Measurements from ENCODE around the gene MLLT6.
A peak's percentile ranks its signal among the peaks of the same experiment; 100 is the strongest.

MLLT6 gene

DNA sequence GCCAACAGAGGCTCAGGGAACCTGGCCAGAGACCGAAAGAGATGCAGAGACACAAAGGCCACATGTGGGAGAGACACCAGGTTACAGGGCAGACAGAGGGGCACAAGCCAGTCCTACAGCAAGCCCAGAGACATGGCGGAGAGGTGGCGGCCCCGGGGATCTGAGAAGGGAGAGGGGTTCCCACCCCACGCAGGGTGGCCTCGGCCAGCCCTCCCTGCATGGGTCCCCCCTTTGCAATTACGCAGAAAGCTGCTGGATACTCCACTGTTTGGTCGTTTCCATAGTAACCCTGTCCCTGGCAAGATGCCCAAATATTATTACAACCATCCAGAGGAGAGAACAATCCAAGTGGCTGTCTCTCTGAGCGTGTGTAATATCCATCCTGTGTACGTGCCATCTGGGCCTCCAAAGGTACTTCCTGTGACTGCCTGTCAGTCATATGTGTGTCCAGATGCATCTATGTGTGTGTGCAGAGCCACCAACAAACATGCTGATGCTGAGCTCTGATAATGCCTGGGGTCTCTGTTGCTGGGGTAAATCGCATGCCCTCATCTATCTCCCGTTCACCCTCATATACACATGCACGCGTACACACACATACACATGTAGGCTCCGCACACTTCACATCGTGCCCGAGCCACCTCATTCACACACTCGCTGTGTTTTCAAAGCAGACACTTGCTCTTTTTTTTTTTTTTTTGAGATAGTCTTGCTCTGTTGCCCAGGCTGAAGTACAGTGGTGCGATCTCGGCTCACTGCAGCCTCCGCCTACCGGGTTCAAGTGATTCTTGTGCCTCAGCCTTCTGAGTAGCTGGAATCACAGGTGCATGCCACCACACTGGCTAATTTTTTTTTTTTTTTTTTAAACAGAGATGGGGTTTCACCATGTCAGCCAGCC lies 37.6 kb downstream of the MLLT6 start:
- peak; percentile 69 for DNase-seq (ENCODE audit: low spot score)

DNA sequence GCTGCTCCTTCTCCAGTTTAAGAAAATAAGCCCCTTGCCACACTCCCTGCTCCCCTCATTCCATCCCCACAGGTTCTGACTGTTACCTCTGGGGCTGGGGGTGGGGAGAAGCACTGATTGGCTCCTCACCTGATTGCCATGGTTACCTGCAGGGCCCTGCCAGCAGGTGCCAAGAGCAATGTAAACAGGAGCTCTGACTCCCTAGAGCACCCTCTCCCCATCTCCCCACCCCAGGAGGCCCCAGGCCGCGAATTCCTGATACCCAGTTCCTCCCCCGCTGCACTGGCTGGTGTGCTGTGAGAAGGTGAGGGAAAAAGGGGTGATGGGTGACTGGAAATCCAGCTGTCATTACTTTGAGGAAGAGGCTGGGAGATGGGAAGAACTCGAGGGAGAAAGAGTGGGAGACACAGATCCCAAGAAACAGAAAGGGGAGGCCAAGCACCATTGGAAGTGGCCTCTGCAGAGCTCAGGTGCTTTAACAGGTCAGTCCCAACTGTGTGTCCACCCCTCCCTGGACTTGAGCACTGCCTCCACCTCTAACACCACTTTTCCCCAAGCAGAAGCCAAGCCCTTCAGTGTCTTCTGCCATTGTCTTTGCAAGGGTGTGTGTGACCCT lies 38.6 kb downstream of the MLLT6 start:
- no peak for DNase-seq (ENCODE audit: low spot score)

DNA sequence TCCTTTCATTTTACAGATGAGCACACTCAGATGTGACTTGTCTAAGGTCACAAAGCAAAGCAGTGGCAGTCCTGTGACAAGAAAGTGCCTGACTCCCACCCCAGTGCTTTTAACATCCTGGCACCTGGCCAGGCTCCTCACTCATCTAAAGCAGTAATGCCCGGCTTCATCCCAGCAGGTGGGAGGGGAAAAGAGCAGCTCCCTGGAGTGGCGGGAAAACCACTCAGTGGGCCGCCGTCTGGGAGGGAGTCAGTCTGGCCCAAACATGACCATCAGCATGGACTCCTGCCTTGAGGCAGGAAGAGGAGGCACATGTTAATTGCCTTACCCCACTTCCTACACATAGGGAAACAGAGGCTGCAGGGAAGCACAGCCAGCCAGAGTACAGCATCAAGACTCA lies 40.5 kb downstream of the MLLT6 start:
- DNase-seq (ENCODE audit: low spot score) = no peak

DNA sequence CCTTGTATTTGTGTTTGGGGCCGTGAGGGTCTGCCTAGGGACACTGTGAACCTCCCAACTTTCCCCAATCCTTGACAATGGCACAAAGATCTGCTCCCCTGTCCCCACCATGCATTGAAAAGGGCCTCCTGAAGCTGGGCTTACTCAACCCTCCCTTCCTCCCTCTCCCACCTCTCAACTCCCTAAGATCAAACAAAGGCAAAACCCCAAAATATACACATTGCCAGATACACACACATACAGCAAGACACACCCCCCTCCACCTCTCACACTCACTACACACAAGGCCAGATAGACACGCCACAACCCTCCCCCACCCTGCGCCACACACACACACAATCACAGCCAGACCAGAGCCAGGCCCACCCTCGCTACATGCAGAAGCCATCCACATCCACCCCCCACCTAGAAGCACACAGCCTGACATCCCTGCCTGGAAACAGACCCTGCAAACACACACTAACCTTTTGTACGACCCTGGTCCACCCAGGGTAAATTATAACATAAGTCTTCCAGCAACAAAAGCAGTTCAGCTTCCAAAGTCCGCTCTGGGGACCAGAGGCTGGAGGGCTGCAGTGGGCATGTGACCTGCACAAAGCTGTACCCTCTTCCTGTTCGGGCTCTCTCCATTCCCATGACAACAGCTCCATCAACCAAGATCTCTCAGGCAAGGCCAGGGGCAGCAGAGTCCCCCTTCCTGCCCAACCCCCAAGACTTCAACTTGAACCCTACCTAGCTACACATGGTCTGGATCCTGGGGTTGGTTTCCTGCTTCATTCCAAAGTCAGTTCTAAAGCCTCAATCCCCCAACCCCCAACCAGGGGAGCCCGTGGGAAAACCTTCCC lies 41.2 kb downstream of the MLLT6 start:
- no peak for DNase-seq (ENCODE audit: low spot score)

DNA sequence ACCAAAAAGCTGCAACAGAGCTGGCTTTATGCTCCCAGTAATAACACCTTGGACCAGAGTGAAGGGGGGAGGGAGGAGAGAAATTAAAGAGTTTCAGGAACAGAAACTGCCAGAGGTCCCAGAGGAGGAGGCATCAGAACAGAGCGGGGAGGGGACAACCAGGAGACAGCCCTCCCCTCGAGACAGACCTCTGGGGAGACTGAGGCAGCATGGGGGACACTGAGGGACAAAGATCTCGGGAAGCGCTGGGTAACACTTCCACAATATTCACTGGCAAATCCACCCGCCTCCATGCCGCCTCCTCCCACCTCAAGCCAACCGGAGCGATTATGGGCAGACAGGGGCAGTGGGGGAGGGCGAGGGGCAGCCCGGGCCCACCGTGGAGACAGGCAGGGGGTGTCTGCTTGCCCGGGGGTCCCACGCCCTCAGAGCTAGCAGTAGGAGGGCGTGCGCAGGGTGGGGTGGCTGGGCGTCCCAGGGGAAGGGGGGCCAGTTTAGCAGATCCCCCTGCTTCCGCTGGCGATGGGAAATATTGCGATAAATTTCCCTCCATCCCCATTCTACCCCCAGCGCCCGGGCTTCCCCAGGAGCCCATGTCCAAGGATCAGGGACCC lies 41.9 kb downstream of the MLLT6 start:
- DNase-seq (ENCODE audit: low spot score) = no peak

DNA sequence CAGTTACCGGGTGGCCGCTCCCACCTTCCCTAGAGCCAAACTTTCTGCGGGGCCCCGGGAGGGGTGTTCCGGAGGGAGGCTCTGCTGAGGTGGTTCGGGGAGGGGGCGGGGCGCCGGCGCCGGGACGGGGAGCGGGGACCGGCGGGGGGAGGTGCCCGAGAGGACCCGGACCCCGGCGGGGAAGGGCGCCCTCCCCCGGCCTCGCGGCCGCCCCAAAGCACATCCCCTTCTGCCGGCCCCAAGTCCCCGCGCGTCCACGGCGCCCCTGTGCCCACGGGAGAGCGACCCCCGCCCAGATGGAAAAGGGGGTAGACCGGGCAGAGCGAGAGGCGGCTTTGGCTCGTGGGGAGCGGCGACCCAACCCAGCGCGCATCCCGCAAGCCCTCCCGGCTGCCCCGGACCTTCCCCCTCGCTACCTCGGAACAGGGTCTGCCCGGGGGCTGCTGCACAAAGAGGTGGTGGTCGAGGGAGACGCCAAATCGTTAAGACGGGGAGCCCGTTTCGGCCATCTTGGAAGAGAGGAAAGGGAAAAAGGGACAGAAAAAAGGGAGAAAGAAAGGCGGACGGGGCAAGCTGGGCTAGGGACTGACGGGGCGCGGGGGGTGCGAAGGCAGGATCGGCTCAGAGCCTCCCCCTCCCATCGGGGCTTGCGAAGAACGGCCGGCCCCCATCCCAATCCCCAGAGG lies 42.5 kb downstream of the MLLT6 start:
- DNase-seq (ENCODE audit: low spot score) = no peak

DNA sequence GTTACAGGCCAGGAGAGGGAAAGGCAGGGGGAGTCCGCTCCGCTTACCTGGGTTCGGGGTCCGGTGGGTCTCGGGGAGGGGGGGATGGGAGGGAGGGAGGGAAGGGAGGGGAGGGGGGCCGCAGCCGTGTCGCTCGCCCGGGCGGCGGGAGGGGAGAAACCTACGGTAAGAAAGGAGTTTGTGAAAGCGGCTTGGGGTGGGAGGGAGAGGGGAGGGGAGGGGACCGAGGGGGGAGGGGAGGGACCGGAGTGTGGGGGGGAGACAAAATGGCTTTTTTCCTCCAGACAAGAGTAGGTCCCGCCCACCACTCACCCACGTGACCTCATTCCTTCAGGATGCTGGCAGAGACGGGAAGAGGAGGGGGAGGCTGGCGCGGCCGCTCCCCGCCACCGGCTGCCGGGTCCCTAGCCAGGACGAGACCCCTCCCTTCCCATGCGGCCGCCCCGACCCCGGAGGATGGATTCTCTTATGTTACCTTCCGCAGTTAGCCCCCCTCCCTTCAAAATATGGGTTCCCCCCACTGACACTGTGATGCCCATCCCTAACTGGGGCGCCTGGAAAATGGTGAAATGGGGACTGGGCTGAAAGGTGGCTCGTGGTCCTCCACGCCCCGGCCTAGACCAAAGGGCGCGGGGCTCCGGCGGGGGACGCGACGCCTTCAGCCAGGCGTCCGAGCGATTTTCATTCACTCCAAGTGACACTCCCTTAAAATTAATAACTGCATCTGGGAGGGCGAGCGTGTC lies 43.2 kb downstream of the MLLT6 start, which contains the start of gene PCGF2:
Gene PCGF2 (minus strand): TSS at position 188 of the 743 bp plus-strand sequence. CDS start 7,934 bp downstream, outside the sequence.
- DNase-seq (ENCODE audit: low spot score) = peak; percentile 80

DNA sequence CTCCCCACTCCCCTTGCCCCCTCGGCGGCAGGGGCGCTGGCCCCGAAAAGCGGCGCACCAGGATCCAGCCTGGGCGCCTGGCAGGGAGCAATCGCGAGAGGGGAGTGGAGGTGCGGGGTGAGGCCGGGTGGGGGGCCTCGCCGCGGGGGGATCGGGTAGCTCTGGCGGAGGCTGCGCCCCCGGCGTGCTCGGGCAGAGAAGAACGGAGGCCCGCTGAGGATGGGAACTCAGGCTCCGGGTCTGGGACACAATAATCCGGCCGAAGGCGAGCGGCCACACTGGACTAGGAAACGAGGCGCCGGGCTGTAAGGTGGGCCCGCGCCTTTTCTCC lies 43.8 kb downstream of the MLLT6 start:
- no peak for DNase-seq (ENCODE audit: low spot score)

DNA sequence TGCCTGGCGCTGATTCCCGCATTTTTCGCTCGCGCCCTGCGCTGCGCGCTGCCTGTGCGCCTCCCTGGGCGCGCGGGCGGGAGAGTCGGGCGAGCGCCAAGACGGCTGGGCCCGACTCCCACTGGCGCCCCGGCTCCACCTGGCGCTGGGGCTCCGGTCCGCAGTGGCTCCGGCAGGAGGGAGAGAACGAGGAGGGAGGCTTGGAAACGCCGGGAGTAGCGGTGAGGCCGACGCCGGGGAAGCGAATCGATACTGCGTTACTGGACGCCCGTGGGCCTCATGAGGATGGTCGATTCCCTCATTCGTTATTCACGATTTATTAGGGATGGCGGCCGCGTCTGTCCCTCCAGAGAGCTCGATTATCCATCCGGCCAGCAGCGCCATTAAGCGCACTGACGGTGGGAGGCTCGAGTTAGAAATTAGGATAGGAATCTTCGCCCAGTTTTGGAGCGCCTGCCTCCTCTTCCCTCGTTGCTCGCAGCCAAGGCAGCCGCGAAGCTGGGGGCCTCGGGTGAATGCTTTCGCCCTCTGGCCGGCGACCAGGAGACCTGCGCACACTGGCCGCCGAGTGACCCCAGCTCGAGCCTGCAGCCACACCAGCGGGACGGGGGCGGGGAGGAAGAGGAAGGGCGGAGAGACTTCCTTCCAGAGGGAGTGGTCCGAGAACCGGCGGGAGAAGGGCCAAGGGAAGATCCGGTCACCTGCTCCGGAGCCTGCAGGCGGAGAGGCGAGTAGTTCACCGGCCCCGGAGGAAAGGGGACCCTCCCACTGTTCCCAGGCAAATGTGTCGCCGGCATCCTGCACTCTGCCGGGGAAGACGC lies 44.4 kb downstream of the MLLT6 start:
- DNase-seq (ENCODE audit: low spot score) = peak; percentile 45

DNA sequence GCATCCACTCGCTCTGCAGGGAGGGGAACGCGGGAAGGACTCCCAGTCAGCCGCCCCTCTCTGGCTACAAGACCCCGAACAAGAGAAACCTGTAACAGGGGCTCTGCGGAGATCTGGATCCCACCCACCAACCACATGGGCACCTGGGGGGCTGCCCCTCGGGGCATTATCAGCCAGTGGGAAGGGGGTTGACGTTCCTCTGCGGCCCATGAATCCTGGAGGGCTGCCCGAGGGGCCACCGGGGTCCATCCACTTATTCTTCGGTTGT lies 44.9 kb downstream of the MLLT6 start:
- DNase-seq (ENCODE audit: low spot score) = no peak

DNA sequence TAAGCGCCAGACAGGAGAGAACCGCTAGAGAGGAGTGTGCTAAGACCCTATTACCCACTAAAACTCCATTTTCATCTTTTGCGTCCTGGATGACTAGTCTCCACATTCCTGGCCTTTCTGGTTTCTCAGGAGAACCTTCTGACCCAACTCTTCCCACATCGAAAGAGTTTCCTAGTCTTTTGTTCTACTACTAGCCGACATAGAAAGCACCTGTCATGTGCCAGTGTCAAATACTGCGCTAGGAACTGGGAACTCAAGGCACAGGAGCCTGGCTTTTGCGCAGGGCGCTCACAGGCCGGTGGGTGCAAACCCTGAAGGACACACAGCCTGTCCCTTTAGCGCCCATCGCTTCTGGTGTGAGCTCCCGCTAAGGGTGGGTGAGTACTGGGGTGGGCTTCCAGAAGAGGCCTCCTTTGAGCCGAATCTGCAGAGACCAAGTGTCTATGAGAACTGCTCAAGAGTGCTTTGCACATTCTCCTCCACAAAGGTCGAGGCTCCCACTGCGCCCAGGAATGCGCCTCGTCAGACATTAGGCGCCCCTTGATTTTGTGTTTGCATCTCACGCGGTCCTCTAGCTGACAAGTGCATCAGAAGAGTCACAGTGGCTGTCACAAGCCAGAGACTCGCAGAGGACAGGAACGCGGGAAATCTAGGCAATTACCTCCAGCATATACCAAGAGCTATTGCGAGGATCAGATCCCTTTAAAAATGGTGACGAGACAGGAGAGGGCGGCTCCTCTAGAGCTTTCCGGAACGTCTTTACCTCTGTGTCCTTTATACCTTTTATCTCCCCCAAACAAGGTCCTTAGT lies 45.4 kb downstream of the MLLT6 start:
- DNase-seq (ENCODE audit: low spot score) = no peak

DNA sequence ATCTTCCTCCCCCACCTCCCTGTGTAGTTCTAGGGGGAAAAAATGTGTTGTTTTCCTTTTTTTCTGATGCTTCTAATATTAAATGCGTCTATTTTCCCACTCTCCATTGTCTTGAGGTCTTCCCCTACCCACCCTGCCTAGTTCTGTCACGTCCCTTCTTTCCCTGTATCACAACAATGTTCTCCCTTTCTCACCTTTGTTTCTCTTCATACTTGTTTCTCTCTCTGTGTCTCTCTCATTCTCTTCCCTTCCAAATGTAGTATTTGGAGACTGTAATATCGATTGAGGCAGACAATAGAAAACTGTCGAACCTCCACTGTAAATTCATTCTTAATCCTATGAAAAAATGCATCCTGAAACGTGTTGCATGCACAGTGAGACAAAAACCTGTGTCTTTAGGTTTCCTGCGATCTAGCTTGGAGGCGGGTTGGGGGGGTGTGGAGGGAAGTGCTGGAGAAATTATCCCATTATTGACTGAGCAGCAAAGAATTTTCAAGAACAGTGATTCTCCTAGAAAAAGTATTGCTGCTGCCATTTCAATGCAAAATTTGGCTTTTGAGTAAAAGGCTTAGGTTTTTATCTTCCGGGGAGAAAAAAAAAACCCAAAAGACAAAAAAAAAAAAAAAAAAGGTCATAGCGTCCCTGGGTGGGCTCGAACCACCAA lies 46.2 kb downstream of the MLLT6 start:
- DNase-seq (ENCODE audit: low spot score) = no peak

- DNase-seq (ENCODE audit: low spot score) = peak; percentile 83
Observed at GRCh38 chr17:38751808-38752307, 46.8 kb downstream of the MLLT6 start.

- peak; percentile 99 for DNase-seq (ENCODE audit: low spot score)
Observed at GRCh38 chr17:38752308-38753070, 47.4 kb downstream of the MLLT6 start, which contains the start of gene PSMB3. PSMB3 (plus strand) TSS chr17:38752741; CDS start chr17:38752827, 86 bp downstream.

GRCh38 chr17:38753071-38753506 lies 48.0 kb downstream of the MLLT6 start:
- no peak for DNase-seq (ENCODE audit: low spot score)

DNA sequence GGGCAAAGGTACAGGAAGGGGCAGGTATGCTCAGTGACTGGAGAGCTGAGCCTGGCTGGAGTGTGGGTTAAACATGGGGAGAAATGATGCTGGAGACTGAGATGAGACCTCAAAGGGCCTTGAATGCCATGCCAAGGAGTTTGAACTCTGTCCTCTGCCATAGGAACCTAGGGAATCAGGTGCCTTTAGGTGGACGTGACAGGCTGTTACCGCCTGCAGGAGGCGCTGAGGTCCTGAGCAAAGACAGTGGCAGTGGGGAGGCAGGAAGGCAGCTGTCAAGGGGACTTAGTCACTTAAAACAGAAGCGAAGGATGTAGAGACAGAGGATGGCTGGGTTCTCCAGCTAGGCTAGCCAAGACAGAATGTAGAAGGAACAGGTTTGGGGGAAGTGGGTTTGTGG lies 56.5 kb downstream of the MLLT6 start:
- DNase-seq (ENCODE audit: low spot score) = no peak

- DNase-seq (ENCODE audit: low spot score) = no peak
Observed at GRCh38 chr17:38762231-38762630, 57.2 kb downstream of the MLLT6 start.

DNA sequence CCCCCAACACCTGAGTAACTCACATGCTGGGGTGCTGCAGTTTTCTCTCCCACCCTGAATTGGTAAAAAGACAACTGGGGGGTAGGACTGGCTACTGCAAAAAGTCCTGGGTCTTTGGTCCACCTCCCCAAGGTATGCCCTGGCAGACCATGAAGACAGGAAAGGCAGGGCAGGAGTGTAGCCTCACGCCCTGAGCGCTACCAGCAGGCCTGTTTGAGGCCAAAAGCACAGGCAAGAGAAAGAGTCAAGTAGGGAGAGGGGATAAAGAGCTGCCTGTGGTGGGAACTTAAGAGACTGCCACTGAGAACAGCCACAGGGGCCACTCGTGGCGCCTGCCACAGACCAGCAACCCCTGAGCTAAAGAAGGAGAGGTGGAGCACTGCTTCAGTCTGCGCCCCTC lies 61.3 kb downstream of the MLLT6 start:
- no peak for DNase-seq (ENCODE audit: low spot score)
